ENCODE measurements around the gene ARSG.

ARSG gene

DNA sequence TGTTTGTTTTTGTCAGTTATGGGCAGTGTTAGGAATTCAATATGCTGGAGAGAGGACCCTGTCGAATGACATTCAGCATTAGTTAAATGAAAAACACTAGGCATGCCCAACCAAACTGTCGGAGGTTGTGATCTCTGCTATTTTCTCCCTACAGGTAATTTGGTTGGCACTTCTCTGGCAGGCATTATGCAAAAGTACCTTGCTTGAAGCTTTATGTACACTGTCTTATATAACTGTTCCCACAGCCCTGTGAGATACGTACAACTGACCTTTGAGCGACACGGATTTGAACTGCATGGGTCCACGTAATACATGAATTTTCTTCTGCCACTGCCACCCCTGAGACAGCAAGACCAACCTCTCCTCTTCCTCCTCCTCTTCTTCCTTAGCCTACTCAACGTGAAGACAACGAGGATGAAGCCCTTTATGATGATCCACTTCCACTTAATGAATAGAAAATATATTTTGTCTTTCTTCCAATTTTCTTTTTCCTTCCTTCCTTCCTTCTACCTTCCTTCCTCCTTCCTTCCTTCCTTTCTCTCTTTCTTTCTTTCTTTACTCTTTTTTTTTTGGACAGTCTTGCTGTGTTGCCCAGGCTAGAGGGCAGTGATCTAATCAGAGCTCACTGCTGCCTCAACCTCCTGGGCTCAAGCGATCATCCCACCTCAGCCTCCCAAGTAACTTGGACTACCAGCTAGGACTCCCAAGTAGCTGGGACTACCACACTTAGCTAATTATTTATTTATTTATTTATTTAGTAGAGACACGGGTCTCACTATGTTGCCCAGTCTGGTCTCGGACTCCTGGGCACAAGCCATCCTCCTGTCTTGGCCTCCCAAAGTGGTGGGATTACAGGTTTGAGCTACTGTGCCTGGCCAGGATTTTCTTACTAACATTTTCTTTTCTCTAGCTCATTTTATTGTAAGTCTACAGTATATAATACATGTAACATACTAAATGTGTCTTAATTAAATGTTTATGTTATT is 88.7 kb downstream of the ARSG start:
- no peak for DNase-seq

DNA sequence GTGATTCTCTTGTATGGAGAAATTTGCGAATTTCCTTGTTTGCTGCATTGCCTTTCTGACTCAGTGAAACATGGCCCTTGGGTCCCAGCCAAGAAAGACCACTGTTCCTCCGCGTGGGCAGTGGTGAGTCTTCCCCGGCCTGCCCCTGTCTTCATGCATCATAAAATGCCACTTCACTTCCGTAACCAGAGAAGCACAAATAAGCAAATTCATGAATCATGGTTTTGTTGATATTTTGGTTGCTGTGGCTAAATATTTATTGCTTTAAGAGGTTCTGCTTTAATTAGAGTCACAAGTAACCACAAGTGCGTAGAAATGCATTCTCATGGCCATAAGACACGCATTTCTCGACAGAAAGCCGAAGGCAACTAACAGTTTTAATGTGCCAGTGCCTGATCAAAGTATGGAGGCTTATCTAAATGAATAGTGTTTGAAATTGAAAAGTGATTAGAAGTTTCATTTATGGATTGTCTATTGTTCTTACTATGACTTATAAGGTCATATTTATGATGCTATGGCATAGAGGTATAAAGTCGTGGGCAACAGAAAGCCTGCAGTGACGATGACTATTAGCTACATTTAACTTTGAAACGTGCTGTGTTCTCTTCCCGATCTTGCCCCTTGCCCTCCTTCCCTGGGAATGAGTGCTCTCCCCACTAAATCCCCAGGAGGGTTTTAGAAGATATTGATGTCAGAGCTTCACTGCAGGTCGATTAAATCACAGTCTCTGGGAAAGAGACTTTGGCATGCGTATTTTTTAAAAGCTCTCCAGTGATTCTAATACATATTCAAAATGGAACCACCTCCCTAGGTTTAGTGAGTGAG is 90.0 kb downstream of the ARSG start:
- peak; percentile 23 for DNase-seq

DNA sequence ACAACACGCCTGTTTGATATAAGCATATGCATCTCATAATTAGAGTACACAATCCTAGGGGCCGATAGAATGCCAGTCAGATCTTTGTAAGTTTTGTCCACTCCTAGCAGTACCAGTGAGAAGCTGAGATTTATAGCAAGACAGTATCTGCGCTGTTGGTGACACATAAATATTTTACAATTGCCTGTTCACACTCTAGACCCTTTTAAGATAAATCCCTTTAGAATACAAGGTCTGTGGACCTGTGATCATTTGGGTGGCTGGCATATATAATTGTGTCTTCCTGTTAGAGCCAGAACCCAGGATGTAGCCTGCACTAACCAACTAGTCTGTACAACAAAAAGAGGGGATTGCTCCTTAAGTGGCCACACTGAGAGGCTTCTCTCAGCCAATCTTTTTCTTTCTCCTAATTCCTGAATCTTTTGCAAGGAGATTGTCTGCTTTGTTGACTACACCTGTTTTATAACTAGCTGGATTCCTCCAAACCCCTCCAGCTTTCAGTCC is 91.3 kb downstream of the ARSG start:
- no peak for DNase-seq

DNA sequence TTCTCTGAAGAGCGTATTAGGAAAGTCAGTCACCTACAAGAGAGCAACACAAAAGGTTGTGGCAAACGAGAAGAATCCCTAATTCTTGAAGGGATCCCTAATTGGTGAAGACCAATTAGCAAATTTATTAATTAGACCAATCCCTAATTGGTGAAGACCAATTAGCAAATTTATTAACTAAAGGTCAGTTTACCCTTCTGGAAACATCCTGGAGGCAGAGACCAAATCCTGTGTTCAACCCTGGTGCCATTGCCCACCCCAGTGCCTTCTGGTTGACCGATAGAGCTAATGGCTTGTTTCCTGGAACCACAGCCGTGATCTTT is 91.8 kb downstream of the ARSG start:
- DNase-seq, result no peak

DNA sequence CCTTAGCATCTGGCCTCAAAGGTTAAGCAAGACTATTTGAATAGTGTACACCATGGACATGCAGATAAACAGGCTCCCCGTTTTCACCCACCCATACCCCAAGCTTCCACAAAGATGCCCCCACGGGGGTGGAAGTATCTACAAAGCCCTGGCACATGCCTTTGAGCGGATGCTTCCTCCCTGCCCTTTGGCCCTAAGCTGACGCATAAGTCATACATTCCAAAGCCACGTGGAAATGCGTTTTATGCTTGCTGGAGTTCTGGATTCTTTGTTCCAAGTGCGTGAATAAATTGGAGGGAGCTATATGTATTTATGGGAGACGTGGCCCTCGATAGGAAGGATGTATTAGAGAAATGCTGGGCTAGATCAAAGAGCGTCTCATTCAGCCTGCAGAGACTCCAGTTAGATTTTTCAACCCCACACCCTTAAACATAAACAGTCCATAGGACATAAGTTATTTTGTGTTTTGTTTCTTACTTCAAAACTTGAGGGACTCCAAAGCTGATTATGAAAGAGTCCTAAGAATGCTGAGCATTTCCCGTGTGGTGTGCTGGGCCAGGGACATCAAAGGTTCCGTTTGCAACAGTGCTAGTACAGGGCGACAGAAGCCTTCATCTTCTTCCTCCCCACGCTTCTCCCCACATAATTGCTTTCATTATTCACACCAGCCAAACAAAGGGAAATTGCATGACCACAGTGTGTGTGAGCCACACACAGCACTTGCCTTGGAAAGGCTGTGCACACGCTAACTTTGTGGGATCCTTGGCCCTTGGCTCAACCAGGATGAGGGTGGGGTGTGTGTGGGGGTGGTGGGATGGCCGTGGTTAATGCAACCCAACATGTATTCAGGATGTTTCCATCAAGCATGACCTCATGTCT is 92.4 kb downstream of the ARSG start:
- DNase-seq, result peak; percentile 19

DNA sequence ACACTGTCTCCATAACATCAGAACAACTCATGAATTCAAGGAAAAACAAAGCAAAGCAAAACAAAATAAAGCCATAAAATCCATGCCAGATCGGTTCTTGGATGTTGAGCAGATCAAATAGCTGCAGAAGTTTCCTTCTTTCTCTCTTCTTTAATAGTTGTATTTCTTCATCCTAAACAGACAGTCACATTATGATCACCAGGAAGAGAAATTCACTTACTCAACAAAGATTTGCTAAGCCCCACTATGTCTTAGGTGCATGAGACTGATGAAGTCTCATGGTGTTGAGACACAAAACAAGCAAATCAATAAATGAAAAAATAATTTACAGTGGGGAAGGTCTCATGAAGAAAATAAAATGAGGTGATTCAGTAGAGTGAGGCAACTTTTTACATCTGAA is 93.2 kb downstream of the ARSG start:
- no peak for DNase-seq

DNA sequence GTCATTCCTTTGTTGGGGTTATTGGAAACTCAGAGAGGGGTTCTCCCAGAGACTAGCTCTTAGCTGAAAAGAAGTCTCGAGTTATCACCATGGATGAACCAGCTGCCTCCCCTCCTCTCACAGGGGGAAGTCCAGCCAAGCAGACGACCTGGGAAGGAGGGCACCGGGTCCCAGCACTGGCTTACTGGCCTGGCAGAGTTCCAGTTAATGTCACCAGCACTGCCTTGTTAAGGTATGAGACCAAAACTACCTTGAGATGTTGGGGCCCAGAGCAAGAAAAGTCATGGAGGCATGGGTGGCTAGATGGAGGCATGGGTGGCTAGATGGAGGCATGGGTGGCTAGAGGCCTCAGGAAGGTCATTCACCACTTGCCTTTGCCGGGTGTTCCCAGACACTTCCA is 93.6 kb downstream of the ARSG start:
- DNase-seq, result no peak

DNA sequence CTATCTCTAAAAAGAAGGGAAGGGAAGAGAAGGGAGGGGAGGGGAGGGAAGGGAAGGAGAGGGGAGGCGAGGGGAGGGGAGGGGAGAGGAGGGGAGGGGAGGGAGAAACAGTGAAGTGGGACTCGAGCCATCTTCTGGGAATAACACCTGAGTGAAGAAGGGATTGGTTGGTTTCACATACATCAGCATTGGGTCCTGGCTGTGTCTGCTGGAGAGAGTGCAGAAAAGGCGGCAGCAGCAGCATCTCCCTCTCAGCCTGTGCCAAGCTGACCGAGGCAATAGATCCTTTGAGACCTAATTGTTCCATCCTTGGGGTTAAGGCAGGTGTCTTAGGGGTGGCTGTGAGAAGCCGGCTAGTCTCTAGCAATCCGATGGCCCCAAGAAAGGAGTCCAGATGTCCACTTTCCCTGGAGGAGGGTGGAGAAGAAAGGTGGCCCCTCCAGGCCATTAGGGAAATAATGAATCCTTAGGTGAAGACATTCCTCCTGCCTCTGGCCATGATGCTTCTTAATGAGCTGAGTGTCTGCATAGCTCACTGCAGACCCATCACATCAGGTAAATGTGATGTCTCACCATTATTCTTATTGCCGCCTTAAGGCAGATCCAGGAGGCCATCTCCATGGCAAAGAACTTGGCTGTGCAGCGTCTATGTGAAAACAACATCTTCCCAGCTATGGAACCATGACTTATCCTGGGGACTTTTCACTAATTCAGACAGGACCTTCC is 94.4 kb downstream of the ARSG start:
- DNase-seq, result no peak

DNA sequence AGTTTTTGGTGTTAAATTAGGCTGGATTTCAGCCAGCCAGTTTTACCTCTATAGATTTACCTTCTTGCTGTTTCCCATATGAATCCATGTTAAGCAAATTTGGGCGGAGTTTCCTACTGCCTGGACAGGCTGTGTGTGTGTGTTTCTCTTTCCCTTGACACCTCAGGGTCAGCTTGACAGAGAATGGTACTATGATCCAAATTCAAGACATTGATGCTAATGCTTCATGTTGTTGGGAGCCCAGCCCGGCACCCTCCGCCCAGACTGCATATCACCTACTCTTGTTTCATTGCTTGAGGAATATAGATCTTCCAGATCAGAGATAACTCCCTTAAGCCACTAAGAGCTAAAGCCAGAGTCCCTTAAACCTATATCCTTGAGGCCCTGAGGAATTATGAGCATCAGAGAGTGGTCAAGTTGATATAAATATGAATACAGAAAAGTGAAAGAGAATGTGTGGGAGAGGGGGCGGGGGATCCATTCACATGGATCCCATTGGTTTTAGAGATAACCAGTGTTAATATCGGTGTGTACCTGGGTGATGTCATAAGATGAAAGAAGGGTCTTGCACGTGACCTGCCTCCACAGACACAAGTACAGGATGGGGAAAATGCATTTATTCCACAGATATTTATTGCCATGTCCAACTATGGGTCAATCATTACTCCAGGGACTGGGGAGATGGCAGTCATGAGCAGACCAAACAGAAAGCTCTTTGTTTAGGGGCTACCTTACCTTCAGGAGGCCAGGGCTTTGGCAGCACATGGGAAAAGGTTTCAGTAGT is 96.3 kb downstream of the ARSG start:
- no peak for DNase-seq

DNA sequence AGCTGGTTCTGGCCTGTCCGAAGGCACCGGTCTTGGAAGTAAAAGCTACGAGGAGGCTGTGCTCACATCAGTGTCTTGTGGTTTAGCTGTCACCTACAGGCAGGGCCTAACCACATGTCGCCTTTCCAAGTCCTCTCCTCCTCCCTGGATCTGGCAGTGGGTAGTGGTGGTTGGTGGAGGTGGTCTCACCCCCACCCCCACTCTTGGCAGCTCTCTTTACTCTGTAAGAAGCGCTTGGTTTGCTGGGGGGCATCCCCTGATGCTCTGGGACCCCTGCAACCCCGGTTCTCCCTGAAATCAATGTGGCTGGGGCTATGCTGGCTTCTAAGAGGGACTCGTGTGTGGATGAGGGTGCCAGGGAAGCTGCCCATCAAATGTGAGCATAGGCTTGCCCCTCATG is 97.7 kb downstream of the ARSG start:
- no peak for DNase-seq

DNA sequence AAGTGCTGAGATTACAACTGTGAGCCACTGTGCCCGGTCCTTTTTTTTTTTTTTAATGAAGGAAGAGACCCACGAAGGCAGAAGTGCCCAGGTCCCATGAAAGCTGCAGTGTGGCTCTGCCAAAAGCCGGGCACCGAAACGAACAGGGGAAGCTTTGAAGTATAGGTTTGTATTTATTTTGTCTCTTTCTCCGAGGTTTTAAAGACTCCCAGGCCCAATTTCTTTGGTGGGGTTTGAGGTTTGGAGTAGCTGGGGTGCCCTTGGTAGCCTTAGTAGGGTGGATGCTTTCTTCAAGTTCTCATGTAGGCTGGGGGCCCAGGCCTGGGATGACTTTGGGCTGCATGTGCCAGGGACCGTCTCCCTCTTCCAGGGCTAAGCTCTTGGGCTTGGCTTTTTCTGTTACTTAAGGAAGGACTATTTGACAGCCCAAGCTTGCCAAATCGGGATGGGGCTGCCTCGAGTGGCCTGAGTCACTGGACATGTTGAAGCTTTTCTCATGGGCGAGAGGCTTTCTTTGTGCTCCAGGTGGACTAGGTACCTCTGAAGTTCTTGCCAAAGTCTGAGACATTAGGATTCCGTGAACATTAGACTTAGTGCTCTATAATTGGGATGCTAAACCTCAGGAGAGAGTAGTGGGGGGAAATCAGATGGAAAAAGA is 99.7 kb downstream of the ARSG start:
- no peak for DNase-seq

DNA sequence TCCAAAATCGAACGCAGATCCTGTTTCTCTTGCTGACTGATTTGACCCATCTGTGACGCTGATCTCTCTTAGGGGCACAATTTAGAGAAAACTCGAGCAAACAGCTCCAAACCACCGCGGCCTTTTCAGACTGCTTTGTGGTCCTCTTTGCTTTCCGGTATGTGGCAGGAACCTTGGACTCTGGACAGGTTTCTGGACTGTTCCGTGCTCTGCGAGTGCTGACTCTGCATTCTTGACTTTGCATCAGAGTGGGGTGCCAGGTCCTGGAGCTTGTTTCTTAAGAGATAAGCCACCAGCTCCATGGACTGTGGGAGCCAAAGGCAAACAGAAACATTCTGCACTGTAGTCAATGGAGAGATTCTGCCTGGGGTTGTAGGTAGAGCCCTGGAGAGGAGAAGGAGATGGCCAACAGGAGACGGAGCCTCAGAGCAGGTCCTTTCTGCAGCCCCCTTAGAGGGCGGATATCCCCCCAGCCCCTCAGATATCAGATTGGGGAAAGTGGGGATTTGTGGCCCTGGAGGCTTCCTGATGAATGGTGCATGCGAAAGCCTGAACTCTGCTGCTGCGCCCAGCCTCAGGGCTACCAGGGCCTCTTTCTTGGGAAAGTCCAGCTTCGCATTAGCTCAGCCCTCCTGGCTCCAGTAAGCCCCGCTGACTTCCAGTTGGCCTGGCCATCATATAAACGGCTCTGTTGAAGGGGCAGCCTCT is 100.4 kb downstream of the ARSG start:
- DNase-seq, result no peak

DNA sequence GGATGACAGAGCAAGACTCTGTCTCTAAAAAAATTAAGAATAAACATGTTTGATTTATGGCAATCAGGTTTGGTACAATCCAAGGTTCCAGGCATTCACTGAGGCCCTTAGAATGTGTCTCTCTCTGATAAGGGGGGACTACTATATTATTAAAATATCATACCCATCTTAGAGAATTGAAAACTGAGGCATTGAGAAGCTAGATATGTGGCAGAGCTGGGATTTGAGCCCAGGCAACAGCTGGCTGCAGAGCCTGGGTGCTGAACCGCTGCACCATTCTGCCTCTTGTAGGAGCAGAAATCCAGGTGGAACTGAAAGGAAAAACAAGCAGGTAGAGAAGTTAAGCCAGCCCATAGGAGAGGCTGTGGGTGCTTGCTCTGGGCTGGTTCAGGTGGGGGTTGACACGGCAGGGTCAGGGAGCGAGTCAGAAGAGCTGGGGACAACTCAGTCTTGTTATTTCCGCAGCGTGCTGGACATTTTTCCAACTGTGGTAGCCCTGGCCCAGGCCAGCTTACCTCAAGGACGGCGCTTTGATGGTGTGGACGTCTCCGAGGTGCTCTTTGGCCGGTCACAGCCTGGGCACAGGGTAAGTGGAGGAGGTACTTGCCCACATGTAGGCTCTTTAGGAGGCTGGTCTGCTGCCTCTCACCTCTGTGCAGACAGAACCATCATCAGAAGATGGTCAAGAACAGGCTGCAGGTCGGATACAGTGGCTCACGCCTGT is 103.5 kb downstream of the ARSG start:
- no peak for DNase-seq

DNA sequence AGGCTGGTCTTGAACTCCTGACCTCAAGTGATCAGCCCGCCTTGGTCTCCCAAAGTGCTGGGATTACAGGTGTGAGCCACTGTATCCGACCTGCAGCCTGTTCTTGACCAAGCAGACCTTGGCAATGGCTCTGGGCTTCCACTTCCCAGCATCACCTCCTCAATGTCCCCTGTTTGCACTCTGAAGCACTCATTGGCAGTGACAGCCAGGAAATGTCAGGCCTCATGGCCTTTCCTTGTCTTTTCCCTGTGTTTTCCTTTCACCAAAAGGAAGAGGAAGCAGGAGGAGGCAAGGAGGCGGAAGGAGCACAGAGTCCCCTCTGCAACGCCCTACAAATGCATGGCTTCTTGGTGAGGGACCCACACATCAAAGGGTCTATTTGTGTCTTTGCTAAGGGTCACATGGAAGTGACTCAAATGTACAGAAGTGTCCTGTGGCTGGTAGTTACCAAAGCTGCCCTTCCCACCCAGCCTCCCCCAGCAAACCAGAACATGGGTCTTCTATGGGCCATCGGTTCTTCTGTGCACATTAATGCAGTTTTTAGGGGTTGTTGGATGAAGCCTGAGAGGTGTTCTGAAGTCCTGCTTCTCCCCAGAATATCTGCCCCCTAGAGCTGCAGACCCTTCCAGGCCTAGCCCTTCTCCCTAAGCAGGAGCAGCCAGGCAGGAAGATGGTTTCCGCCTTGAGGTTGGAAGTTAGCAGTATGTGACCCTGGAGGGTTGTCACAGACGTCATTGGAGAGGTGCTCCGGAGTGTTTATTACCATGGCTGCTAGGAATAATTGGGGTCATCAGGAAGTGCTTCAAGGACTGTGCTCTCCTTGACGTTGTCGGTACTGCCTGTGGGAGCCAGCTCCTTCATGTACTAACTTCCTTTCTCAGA is 105.2 kb downstream of the ARSG start:
- no peak for DNase-seq

DNA sequence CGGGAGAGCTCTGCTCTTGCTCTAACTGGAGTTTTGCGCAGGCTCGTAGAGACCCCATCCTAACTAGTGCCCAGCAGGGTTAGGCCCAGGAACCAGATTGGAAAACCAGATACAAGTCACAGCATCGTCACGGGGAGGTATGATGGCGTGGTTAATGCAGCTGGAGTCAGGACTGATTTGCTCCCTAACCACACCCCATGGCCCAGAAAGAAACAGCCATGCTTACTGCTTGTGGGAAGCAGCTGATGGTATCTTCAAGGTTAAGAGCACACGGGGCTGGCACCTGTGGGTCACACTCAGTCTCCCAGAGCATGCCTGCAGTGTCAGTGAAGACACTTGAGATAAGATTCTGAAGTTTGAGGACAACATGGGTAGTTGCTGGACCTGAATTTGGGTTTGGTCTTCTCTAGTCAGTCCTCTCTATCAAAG is 105.8 kb downstream of the ARSG start:
- no peak for DNase-seq

DNA sequence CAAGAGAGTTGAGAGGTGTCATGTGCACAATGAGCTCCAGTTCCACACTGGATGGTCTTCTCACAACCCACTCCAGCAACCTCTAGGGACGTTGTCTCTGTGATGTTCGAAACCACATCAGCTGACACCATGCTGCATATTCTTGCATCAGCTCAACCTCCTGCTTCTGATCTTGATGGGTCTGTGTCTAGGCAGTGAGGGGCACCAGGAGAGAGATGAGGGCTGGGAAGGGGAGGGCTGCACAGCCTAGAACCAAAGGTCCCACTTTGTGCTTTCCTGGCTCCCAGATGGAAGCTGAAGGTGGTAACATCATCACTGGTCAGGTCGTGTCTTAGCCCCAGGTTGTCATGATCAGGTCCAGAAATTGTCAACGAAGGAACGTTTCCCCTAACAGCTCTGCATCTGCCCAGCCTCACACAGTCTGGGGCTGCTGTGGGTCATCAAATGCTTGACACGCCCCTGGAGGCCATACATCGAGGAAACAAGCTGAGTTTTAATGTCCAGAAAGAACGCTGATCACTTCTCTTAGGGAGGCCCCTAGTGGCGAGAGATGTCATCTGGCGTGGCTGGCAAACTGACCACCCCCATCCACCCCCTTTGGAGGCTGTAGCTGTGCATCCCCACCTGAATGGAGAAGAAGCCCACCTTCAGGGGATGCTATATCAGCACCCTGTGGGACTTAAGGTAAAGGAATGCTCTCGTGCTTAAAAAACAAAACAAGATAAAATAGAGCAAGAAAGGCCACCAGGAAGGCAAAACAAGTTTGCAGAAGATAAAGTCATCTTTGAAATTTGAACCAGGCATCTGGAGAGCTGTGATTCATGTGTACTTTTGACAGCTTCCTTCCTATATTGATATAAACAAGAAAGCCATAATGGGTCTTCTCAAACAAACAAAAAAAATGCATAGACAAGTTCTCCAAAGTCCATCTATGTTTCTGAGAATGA is 107.7 kb downstream of the ARSG start:
- DNase-seq, result peak; percentile 18
